Skeletal muscle satellite cell (primary cell): ENCODE measurements around the gene RBFOX2.

Experiments used
- H3K27me3 ChIP-seq: 2 replicates; pipeline ENCODE4 v1.7.0; 2013; ENCODE audit warnings: low read length; ENCODE audit not compliant: control insufficient read depth, insufficient read depth
- H3K36me3 ChIP-seq: 2 replicates; pipeline ENCODE4 v1.7.0; 2013; ENCODE audit warnings: mild to moderate bottlenecking, control low read depth, low read length; ENCODE audit not compliant: insufficient read depth
- H3K4me1 ChIP-seq: 2 replicates; pipeline ENCODE4 v1.7.0; 2013; ENCODE audit warnings: low read length; ENCODE audit not compliant: control insufficient read depth, insufficient read depth
- H3K4me2 ChIP-seq: 2 replicates; pipeline ENCODE4 v1.7.0; 2013; ENCODE audit warnings: mild to moderate bottlenecking, low read length
- H3K4me3 ChIP-seq: 2 replicates; pipeline ENCODE4 v1.7.0; 2013; ENCODE audit warnings: low read length
- H3K9ac ChIP-seq: 2 replicates; pipeline ENCODE4 v1.7.0; 2013; ENCODE audit warnings: mild to moderate bottlenecking, low read depth, low read length, moderate library complexity
- H3K9me3 ChIP-seq: replicated peaks from 2 replicates; pipeline ENCODE4 v1.7.0; 2013; ENCODE audit warnings: mild to moderate bottlenecking, control low read depth, low read length

The RBFOX2 gene

GRCh38 chr22:35844886-35845285 lies 183.7 kb downstream of the RBFOX2 start:
- Histone ChIP-seq H3K4me3 (no peak overlapping the region), H3K4me1 (peaks cover 7% of the 10 kb centered on the region), H3K9me3 (no peaks in the 10 kb centered on the region), H3K36me3 (no peaks in the 10 kb centered on the region), H3K9ac (no peak overlapping the region), H3K27me3 (no peaks in the 10 kb centered on the region), H3K4me2 (no peak overlapping the region)

GRCh38 chr22:35842954-35843353 lies 185.7 kb downstream of the RBFOX2 start:
- no peaks in the 10 kb centered on the region for H3K27me3 ChIP-seq
- H3K9me3 ChIP-seq = no peaks in the 10 kb centered on the region
- no peaks in the 10 kb centered on the region for H3K4me1 ChIP-seq
- no peaks in the 10 kb centered on the region for H3K36me3 ChIP-seq
- no peak overlapping the region for H3K9ac ChIP-seq
- H3K4me3 ChIP-seq = no peak overlapping the region
- no peak overlapping the region for H3K4me2 ChIP-seq

GRCh38 chr22:35842519-35842913 lies 186.1 kb downstream of the RBFOX2 start:
- Histone ChIP-seq H3K36me3 (no peaks in the 10 kb centered on the region), H3K27me3 (no peaks in the 10 kb centered on the region), H3K4me3 (no peak overlapping the region), H3K4me2 (no peak overlapping the region), H3K9me3 (no peaks in the 10 kb centered on the region), H3K9ac (no peak overlapping the region), H3K4me1 (peaks cover 3% of the 10 kb centered on the region)

GRCh38 chr22:35841907-35842518 lies 186.6 kb downstream of the RBFOX2 start:
- Histone ChIP-seq H3K4me1 (peaks cover 8% of the 10 kb centered on the region), H3K36me3 (no peaks in the 10 kb centered on the region), H3K4me2 (no peak overlapping the region), H3K9ac (no peak overlapping the region), H3K27me3 (no peaks in the 10 kb centered on the region), H3K4me3 (no peak overlapping the region), H3K9me3 (no peaks in the 10 kb centered on the region)

GRCh38 chr22:35840302-35840739 lies 188.3 kb downstream of the RBFOX2 start:
- H3K4me2 ChIP-seq = peak overlapping the region; percentile 91
- H3K4me1 ChIP-seq = peaks cover 21% of the 10 kb centered on the region
- peak overlapping the region; percentile 87 for H3K9ac ChIP-seq
- no peaks in the 10 kb centered on the region for H3K36me3 ChIP-seq
- H3K27me3 ChIP-seq = no peaks in the 10 kb centered on the region
- no peaks in the 10 kb centered on the region for H3K9me3 ChIP-seq
- peak overlapping the region; percentile 71 for H3K4me3 ChIP-seq

- Histone ChIP-seq H3K36me3 (no peaks in the 10 kb centered on the region), H3K9me3 (no peaks in the 10 kb centered on the region), H3K9ac (peak overlapping the region; percentile 87), H3K4me3 (peak overlapping the region; percentile 71), H3K4me1 (peaks cover 25% of the 10 kb centered on the region), H3K4me2 (peak overlapping the region; percentile 91), H3K27me3 (no peaks in the 10 kb centered on the region)
Measured at GRCh38 chr22:35839841-35840301, 188.8 kb downstream of the RBFOX2 start.

GRCh38 chr22:35838855-35839576 lies 189.6 kb downstream of the RBFOX2 start:
- no peaks in the 10 kb centered on the region for H3K36me3 ChIP-seq
- peak overlapping the region; percentile 91 for H3K4me2 ChIP-seq
- H3K4me3 ChIP-seq = peak overlapping the region; percentile 71
- H3K27me3 ChIP-seq = no peaks in the 10 kb centered on the region
- H3K9ac ChIP-seq = peak overlapping the region; percentile 87
- no peaks in the 10 kb centered on the region for H3K9me3 ChIP-seq
- H3K4me1 ChIP-seq = peaks cover 34% of the 10 kb centered on the region

GRCh38 chr22:35837101-35837727 lies 191.4 kb downstream of the RBFOX2 start:
- Histone ChIP-seq H3K9ac (peak overlapping the region; percentile 84), H3K9me3 (no peaks in the 10 kb centered on the region), H3K4me2 (peak overlapping the region; percentile 91), H3K4me1 (peaks cover 36% of the 10 kb centered on the region), H3K36me3 (no peaks in the 10 kb centered on the region), H3K27me3 (no peaks in the 10 kb centered on the region), H3K4me3 (peak overlapping the region; percentile 71)

- Histone ChIP-seq H3K4me2 (peak overlapping the region; percentile 91), H3K9ac (peak overlapping the region; percentile 84), H3K36me3 (no peaks in the 10 kb centered on the region), H3K4me3 (peak overlapping the region; percentile 71), H3K27me3 (no peaks in the 10 kb centered on the region), H3K9me3 (no peaks in the 10 kb centered on the region), H3K4me1 (peaks cover 36% of the 10 kb centered on the region)
Measured at GRCh38 chr22:35835998-35836691, 192.5 kb downstream of the RBFOX2 start.

GRCh38 chr22:35835267-35835997 lies 193.2 kb downstream of the RBFOX2 start:
- Histone ChIP-seq H3K4me1 (peaks cover 36% of the 10 kb centered on the region), H3K36me3 (no peaks in the 10 kb centered on the region), H3K9ac (peak overlapping the region; percentile 84), H3K9me3 (no peaks in the 10 kb centered on the region), H3K4me3 (peak overlapping the region; percentile 71), H3K4me2 (peak overlapping the region; percentile 91), H3K27me3 (no peaks in the 10 kb centered on the region)

GRCh38 chr22:35834061-35834460 lies 194.6 kb downstream of the RBFOX2 start:
- Histone ChIP-seq H3K27me3 (no peaks in the 10 kb centered on the region), H3K4me3 (peak overlapping the region; percentile 71), H3K4me1 (peaks cover 36% of the 10 kb centered on the region), H3K9me3 (no peaks in the 10 kb centered on the region), H3K4me2 (peak overlapping the region; percentile 91), H3K36me3 (no peaks in the 10 kb centered on the region), H3K9ac (no peak overlapping the region)
